CD4-positive, alpha-beta T cell (primary cell): Measurements from ENCODE around the gene PELI2. TPM values are rescaled to one million over a fixed set of nuclear protein-coding genes. Genes with fewer than 3 reads are reported as not detected.

ENCODE experiments used
- ATAC-seq: fragments of 200-7000 bp; cut with Tn5 transposase; one replicate; pipeline ENCODE4 v1.10.0; 2022; ENCODE audit warnings: mild to moderate bottlenecking; ENCODE audit not compliant: poor library complexity
- CTCF ChIA-PET: fragments of 350-600 bp; sonication (Branson Sonifier 250); formaldehyde crosslinking; loops from one replicate; lab custom pipeline; 2021; ENCODE audit warnings: antibody characterized with exemption, inconsistent platforms; lab: Charles Lee
- POLR2A ChIA-PET: fragments of 350-600 bp; sonication (Branson Sonifier 250); formaldehyde crosslinking; loops from one replicate; lab custom pipeline; 2021; ENCODE audit warnings: antibody characterized with exemption, inconsistent platforms; lab: Charles Lee
- DNase-seq, 14 experiments: peaks; one replicate each; pipeline ENCODE4 v3.0.0-alpha.2; 2013 to 2020; ENCODE audit warnings: mixed read lengths in 2 of 14
- H3K27ac ChIP-seq, 2 donors: one replicate each; pipeline versions ENCODE4 v1.5.1 to v1.7.0; 2013; ENCODE audit warnings: low read length in 2 of 2, low read depth in 1 of 2, mild to moderate bottlenecking in 1 of 2
- H3K27me3 ChIP-seq, 2 experiments: 1 replicate in 1 of 2; 2 replicates in 1 of 2; pipeline versions ENCODE4 v1.6.1 to v1.7.0; 2013; ENCODE audit warnings: low read length in 2 of 2, control low read depth in 1 of 2, mild to moderate bottlenecking in 1 of 2, moderate library complexity in 1 of 2; ENCODE audit not compliant: insufficient read depth in 2 of 2, control insufficient read depth in 1 of 2
- H3K36me3 ChIP-seq: one replicate; pipeline ENCODE4 v1.6.1; 2013; ENCODE audit warnings: low read length, control low read depth; ENCODE audit not compliant: insufficient read depth
- H3K4me1 ChIP-seq: one replicate; pipeline ENCODE4 v1.6.1; 2013; ENCODE audit warnings: low read length, control low read depth; ENCODE audit not compliant: insufficient read depth
- H3K4me3 ChIP-seq: one replicate; pipeline ENCODE4 v1.5.1; 2013; ENCODE audit warnings: mild to moderate bottlenecking, low read length, moderate library complexity
- H3K9me3 ChIP-seq, 2 experiments: 1 replicate in 1 of 2; 2 replicates in 1 of 2; pipeline versions ENCODE4 v1.6.1 to v1.7.0; 2013; ENCODE audit warnings: low read length in 2 of 2, mild to moderate bottlenecking in 2 of 2, control low read depth in 1 of 2, moderate library complexity in 1 of 2; ENCODE audit not compliant: control insufficient read depth in 1 of 2, insufficient read depth in 1 of 2
- H3K27ac Mint-ChIP-seq: one replicate; pipeline ENCODE4 v1.8.0; 2020; ENCODE audit warnings: mixed read lengths
- H3K27me3 Mint-ChIP-seq: one replicate; pipeline ENCODE4 v1.8.0; 2021; ENCODE audit warnings: mixed read lengths
- H3K36me3 Mint-ChIP-seq: one replicate; pipeline ENCODE4 v1.8.0; 2021; ENCODE audit warnings: low read depth, mixed read lengths
- H3K4me1 Mint-ChIP-seq: one replicate; pipeline ENCODE4 v1.8.0; 2021; ENCODE audit warnings: low read depth, mixed read lengths
- H3K4me3 Mint-ChIP-seq: one replicate; pipeline ENCODE4 v1.8.0; 2020; ENCODE audit warnings: mild to moderate bottlenecking, mixed read lengths
- H3K9me3 Mint-ChIP-seq: one replicate; pipeline ENCODE4 v1.8.0; 2020; ENCODE audit warnings: mixed read lengths
- intact Hi-C, 2 experiments: fragments of 100-400 bp; cut with DNase I in 1 of 2; cut with micrococcal nuclease in 1 of 2; formaldehyde crosslinking; loops; one replicate each; pipeline versions ENCODE4 v1.15.1 to v1.9.0; 2023 to 2025; cut with DNase I, micrococcal nuclease
- total RNA-seq, 174 experiments: library from RNA in 2 of 174; stranded (reverse) in 2 of 174; gene quantifications; one replicate each; pipeline ENCODE4 v1.2.3 and lab custom pipeline; 2021 to 2026
- TF ChIP-seq, protein P1 (sequence below): fragments of 200-600 bp; IDR thresholded peaks from one replicate; pipeline ENCODE4 v1.8.0; 2022; ENCODE audit warnings: antibody characterized with exemption, mild to moderate bottlenecking

PELI2 gene
- total RNA-seq, 2 experiments from 2014 or later = 12.2 to 15.9 TPM

DNA sequence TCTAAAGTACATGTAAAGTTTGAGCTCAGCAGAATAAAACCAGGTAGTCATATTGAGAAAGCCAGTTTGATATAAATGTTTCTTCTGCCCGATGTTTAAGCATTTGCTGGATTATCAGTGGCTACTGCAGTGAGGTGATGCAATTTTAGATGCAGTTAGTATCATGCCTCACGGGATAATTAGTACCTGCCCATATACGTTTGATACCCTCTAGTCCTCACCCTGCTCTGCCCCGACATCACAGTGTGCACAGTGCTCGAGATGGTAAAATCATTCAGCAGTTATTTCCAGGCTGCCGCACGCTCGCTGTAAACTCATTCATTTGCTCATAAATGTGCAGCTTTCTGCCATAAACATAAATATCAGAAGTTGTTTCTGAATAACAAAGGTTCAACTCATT is 152.7 kb downstream of the PELI2 start:
- Mint-ChIP-seq H3K4me3 (no peak overlapping the region), H3K27me3 (no peaks in the 10 kb centered on the region), H3K9me3 (no peaks in the 10 kb centered on the region), H3K36me3 (no peaks in the 10 kb centered on the region), H3K4me1 (no peaks in the 10 kb centered on the region), H3K27ac (no peak overlapping the region)
- Histone ChIP-seq H3K9me3 (no peaks in the 10 kb centered on the region), H3K27ac (no peak overlapping the region), H3K4me1 (no peaks in the 10 kb centered on the region), H3K4me3 (no peak overlapping the region), H3K36me3 (no peaks in the 10 kb centered on the region), H3K27me3 (no peaks in the 10 kb centered on the region)
- ATAC-seq (no peak), DNase-seq (no peak)
- intact Hi-C loops = loop anchor here in 1 of 2 experiments (10.0 kb wide), 1 partner anchor 206 kb away; no protein-coding TSS in a partner anchor
- POLR2A ChIA-PET = no interaction called here
- CTCF ChIA-PET = no interaction called here
- TF ChIP-seq, protein P1, sequence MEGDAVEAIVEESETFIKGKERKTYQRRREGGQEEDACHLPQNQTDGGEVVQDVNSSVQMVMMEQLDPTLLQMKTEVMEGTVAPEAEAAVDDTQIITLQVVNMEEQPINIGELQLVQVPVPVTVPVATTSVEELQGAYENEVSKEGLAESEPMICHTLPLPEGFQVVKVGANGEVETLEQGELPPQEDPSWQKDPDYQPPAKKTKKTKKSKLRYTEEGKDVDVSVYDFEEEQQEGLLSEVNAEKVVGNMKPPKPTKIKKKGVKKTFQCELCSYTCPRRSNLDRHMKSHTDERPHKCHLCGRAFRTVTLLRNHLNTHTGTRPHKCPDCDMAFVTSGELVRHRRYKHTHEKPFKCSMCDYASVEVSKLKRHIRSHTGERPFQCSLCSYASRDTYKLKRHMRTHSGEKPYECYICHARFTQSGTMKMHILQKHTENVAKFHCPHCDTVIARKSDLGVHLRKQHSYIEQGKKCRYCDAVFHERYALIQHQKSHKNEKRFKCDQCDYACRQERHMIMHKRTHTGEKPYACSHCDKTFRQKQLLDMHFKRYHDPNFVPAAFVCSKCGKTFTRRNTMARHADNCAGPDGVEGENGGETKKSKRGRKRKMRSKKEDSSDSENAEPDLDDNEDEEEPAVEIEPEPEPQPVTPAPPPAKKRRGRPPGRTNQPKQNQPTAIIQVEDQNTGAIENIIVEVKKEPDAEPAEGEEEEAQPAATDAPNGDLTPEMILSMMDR = no peak

DNA sequence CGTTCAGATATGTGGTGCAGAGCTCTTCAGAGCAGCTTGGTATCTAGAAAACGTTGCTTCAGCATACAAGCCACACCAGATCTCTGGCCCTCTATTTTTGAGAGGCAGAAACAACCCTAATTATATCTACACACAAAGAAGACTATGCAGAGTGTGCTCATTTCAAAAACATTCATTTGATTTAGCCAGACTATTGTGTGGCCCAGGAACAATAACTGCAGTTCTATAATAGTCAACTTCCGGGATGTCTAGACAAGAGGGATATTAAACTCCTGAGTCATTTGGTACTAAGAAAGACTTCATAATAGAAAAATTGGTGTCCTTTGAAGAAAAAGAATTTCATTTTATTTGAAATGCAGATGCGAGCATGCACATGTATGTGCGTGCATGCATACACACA is 153.8 kb downstream of the PELI2 start:
- DNase-seq (no peak), ATAC-seq (no peak)
- no peak overlapping the region for H3K4me3 Mint-ChIP-seq
- H3K9me3 Mint-ChIP-seq = no peaks in the 10 kb centered on the region
- H3K27ac Mint-ChIP-seq = no peak overlapping the region
- Histone ChIP-seq H3K4me3 (no peak overlapping the region), H3K27me3 (no peaks in the 10 kb centered on the region), H3K36me3 (no peaks in the 10 kb centered on the region), H3K9me3 (no peaks in the 10 kb centered on the region), H3K27ac (no peak overlapping the region), H3K4me1 (no peaks in the 10 kb centered on the region)
- ChIA-PET POLR2A (no interaction called here), CTCF (no interaction called here)
- no peaks in the 10 kb centered on the region for H3K4me1 Mint-ChIP-seq
- H3K36me3 Mint-ChIP-seq = no peaks in the 10 kb centered on the region
- no peaks in the 10 kb centered on the region for H3K27me3 Mint-ChIP-seq
- intact Hi-C loops = loop anchor here in 1 of 2 experiments (10.0 kb wide), 1 partner anchor 207 kb away; no protein-coding TSS in a partner anchor
- TF ChIP-seq, protein P1 = no peak

DNA sequence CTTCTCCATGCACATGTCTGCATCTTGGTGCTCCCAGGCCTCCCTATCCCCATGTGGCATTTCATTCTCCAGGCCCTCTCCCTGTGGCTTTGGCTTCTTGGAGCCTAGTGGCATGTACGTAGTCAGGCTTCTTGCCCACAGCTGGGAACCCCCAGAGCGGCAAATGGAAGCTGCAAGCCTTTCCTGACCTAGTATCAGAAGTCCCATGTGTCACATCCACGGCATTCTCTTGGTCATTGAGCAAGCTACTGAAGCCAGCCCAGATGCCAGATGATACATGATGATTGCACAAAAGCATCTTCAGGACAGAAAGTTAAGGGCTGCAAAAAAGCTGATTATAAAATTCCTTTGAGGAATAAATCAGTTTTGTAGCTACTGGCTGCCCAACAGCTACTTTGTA is 154.9 kb downstream of the PELI2 start:
- no peaks in the 10 kb centered on the region for H3K9me3 Mint-ChIP-seq
- TF ChIP-seq, protein P1 = no peak
- ATAC-seq = no peak
- CTCF ChIA-PET = no interaction called here
- H3K27me3 Mint-ChIP-seq = no peaks in the 10 kb centered on the region
- H3K4me3 ChIP-seq = no peak overlapping the region
- no peaks in the 10 kb centered on the region for H3K36me3 ChIP-seq
- H3K27ac Mint-ChIP-seq = no peak overlapping the region
- DNase-seq = no peak
- no peaks in the 10 kb centered on the region for H3K9me3 ChIP-seq
- POLR2A ChIA-PET = no interaction called here
- no peaks in the 10 kb centered on the region for H3K27me3 ChIP-seq
- no peaks in the 10 kb centered on the region for H3K4me1 ChIP-seq
- no peaks in the 10 kb centered on the region for H3K4me1 Mint-ChIP-seq
- no peak overlapping the region for H3K4me3 Mint-ChIP-seq
- H3K27ac ChIP-seq = no peak overlapping the region
- no peaks in the 10 kb centered on the region for H3K36me3 Mint-ChIP-seq
- intact Hi-C loops = loop anchor here in 1 of 2 experiments (10.0 kb wide), 1 partner anchor 208 kb away; no protein-coding TSS in a partner anchor
